Measurements from ENCODE around the gene CLEC7A.

GRCh38 chr12:10159280-10159679 lies 29.3 kb upstream of the CLEC7A start:
- TF ChIP-seq CTCF (IDR thresholded peaks at IDR 0.05; ENCODE audit: insufficient read depth, low read length, poor library complexity, severe bottlenecking): no peak
- TF ChIP-seq EZH2phosphoT487 (conservative IDR thresholded peaks at IDR 0.05; ENCODE audit: low read length): no peak

Measured in SU-DHL-6 (cell line).